ENCODE results near the gene KCNG3.

KCNG3 gene

GRCh38 chr2:42486145-42486906, 7.5 kb downstream of the KCNG3 start:
- no peak for DNase-seq (ENCODE audit: low read depth in 2 of 2)

GRCh38 chr2:42480402-42480801, 13.4 kb downstream of the KCNG3 start:
- no peak for DNase-seq (ENCODE audit: low read depth in 2 of 2)

- no peak for DNase-seq (ENCODE audit: low read depth in 2 of 2)
Measured at GRCh38 chr2:42474765-42475454, 18.9 kb downstream of the KCNG3 start.

- no peak for DNase-seq (ENCODE audit: low read depth in 2 of 2)
Measured at GRCh38 chr2:42470706-42471105, 23.1 kb downstream of the KCNG3 start.

GRCh38 chr2:42464631-42465030, 29.2 kb downstream of the KCNG3 start:
- DNase-seq (ENCODE audit: low read depth in 2 of 2), result no peak

GRCh38 chr2:42463570-42463969, 30.2 kb downstream of the KCNG3 start:
- DNase-seq (ENCODE audit: low read depth in 2 of 2), result no peak

GRCh38 chr2:42459296-42459695, 34.5 kb downstream of the KCNG3 start:
- DNase-seq (ENCODE audit: low read depth in 2 of 2), result no peak

- no peak for DNase-seq (ENCODE audit: low read depth in 2 of 2)
Measured at GRCh38 chr2:42458396-42458795, 35.4 kb downstream of the KCNG3 start.

GRCh38 chr2:42457011-42457410, 36.8 kb downstream of the KCNG3 start:
- DNase-seq (ENCODE audit: low read depth in 2 of 2), result no peak

- DNase-seq (ENCODE audit: low read depth in 2 of 2), result no peak
Measured at GRCh38 chr2:42456126-42456839, 37.5 kb downstream of the KCNG3 start.

GRCh38 chr2:42452545-42452944, 41.2 kb downstream of the KCNG3 start:
- no peak for DNase-seq (ENCODE audit: low read depth in 2 of 2)

- DNase-seq (ENCODE audit: low read depth in 2 of 2), result no peak
Measured at GRCh38 chr2:42450136-42450535, 43.6 kb downstream of the KCNG3 start.

- no peak for DNase-seq (ENCODE audit: low read depth in 2 of 2)
Measured at GRCh38 chr2:42449163-42450087, 44.4 kb downstream of the KCNG3 start.

GRCh38 chr2:42448163-42448562, 45.6 kb downstream of the KCNG3 start:
- no peak for DNase-seq (ENCODE audit: low read depth in 2 of 2)

GRCh38 chr2:42446503-42447271, 47.1 kb downstream of the KCNG3 start:
- DNase-seq (ENCODE audit: low read depth in 2 of 2), result no peak

- no peak for DNase-seq (ENCODE audit: low read depth in 2 of 2)
Measured at GRCh38 chr2:42443718-42444399, 49.9 kb downstream of the KCNG3 start.

GRCh38 chr2:42442774-42443173, 51.0 kb downstream of the KCNG3 start:
- no peak for DNase-seq (ENCODE audit: low read depth in 2 of 2)

GRCh38 chr2:42438685-42439084, 55.1 kb downstream of the KCNG3 start:
- no peak for DNase-seq (ENCODE audit: low read depth in 2 of 2)

GRCh38 chr2:42436370-42436769, 57.4 kb downstream of the KCNG3 start:
- no peak for DNase-seq (ENCODE audit: low read depth in 2 of 2)

GRCh38 chr2:42435628-42436027, 58.2 kb downstream of the KCNG3 start:
- no peak for DNase-seq (ENCODE audit: low read depth in 2 of 2)
